H1 (cell line): ENCODE results near the gene LPCAT3. TPM values are rescaled to one million over a fixed set of nuclear protein-coding genes. Genes with fewer than 3 reads are reported as not detected.

Source experiments
- KDM5A ChIP-seq: fragments of 200-600 bp; IDR thresholded peaks from 2 replicates; pipeline ENCODE4 v1.7.1; 2012; ENCODE audit warnings: mild to moderate bottlenecking, low read length, inconsistent platforms, mixed read lengths
- USF2 ChIP-seq: IDR thresholded peaks from 2 replicates; pipeline ENCODE4 v1.6.1; 2011; ENCODE audit warnings: low read length, improper control_type of control experiment
- polyA plus RNA-seq, 7 experiments: library from polyadenylated mRNA; depleted of rRNA in 3 of 7; stranded (reverse) in 5 of 7; unstranded in 2 of 7; fragments of >200 nt in 5 of 7; fragments of 200-250 nt in 2 of 7; gene quantifications; 1 replicate in 5 of 7; 2 replicates in 1 of 7; 4 replicates in 1 of 7; pipeline versions ENCODE4 v1.2.1 to v1.2.3, GENCODE V29; 2011 to 2013; ENCODE audit warnings: missing spikeins in 2 of 7, mixed read lengths in 2 of 7
- total RNA-seq: library from RNA; stranded (reverse); fragmentation: NEBNext Ultra II Directional; extraction: Animal tissue kit (Norgen Biotek cat#: 25700); gene quantifications from 2 replicates; pipeline ENCODE4 v1.2.1, GENCODE V29; 2021

LPCAT3 gene
- total and polyA plus RNA-seq, 2 of the 8 experiments (the other 6 are each of a cell fraction or from before 2014, with no cell fraction given) = 55.8 to 70.4 TPM

GRCh38 chr12:6965714-6966113 is 52.6 kb downstream of the LPCAT3 start (continued):
- no peak for TF ChIP-seq USF2
- TF ChIP-seq KDM5A = no peak
- TF ChIP-seq, all 59 proteins: peak for 0
